ENCODE results near the gene MRTO4. TPM values are rescaled to one million over a fixed set of nuclear protein-coding genes. Genes with fewer than 3 reads are reported as not detected.
"Not testable (repeated sequence)": the region's sequence is repeated elsewhere in the genome, so short reads cannot be mapped to it uniquely, and the experiment has no call there.

The MRTO4 gene
- total RNA-seq, result 15.0 TPM

GRCh38 chr1:19251305-19252196 lies at the start of gene MRTO4, which contains the start of gene EMC1:
MRTO4 (plus strand) TSS chr1:19251805; CDS start chr1:19251836, 31 bp downstream.
EMC1 (minus strand) TSS chr1:19251524; CDS start chr1:19251509, 15 bp downstream.
- peak; percentile 63 for DNase-seq

- no peak for DNase-seq
Measured at GRCh38 chr1:19202396-19202795, 49.2 kb upstream of the MRTO4 start.

- DNase-seq, result no peak
Measured at GRCh38 chr1:19203440-19203839, 48.2 kb upstream of the MRTO4 start.

- DNase-seq, result no peak
Measured at GRCh38 chr1:19204446-19205266, 46.9 kb upstream of the MRTO4 start.

GRCh38 chr1:19205403-19205802 lies 46.2 kb upstream of the MRTO4 start:
- no peak for DNase-seq

- no peak for DNase-seq
Measured at GRCh38 chr1:19205845-19206244, 45.8 kb upstream of the MRTO4 start.

- no peak for DNase-seq
Measured at GRCh38 chr1:19206947-19207346, 44.7 kb upstream of the MRTO4 start.

GRCh38 chr1:19208710-19209438 lies 42.7 kb upstream of the MRTO4 start:
- DNase-seq, result no peak

GRCh38 chr1:19209439-19209989 lies 42.1 kb upstream of the MRTO4 start:
- peak; percentile 51 for DNase-seq

GRCh38 chr1:19209990-19210771 lies 41.4 kb upstream of the MRTO4 start, which contains the start of gene UBR4:
UBR4 (minus strand) TSS chr1:19210266; CDS start chr1:19210248, 18 bp downstream.
- DNase-seq, result peak; percentile 90

- DNase-seq, result peak; percentile 31
Measured at GRCh38 chr1:19210772-19211549, 40.6 kb upstream of the MRTO4 start.

- no peak for DNase-seq
Measured at GRCh38 chr1:19212167-19212566, 39.4 kb upstream of the MRTO4 start.

GRCh38 chr1:19213580-19213979 lies 38.0 kb upstream of the MRTO4 start:
- no peak for DNase-seq

GRCh38 chr1:19216585-19216984 lies 35.0 kb upstream of the MRTO4 start:
- DNase-seq, result not testable (repeated sequence)

- DNase-seq, result no peak
Measured at GRCh38 chr1:19219451-19219850, 32.2 kb upstream of the MRTO4 start.

- no peak for DNase-seq
Measured at GRCh38 chr1:19220080-19220846, 31.3 kb upstream of the MRTO4 start.

GRCh38 chr1:19220991-19221390 lies 30.6 kb upstream of the MRTO4 start:
- DNase-seq, result no peak

GRCh38 chr1:19222573-19222972 lies 29.0 kb upstream of the MRTO4 start:
- DNase-seq, result no peak
